Prostate gland (tissue), 2 donors: Measurements from ENCODE around the gene SLC7A7.

ENCODE experiments used
- CTCF ChIP-seq, 4 experiments: fragments of 200-600 bp in 2 of 4; fragments of 450-650 bp in 2 of 4; sonication (generic) in 2 of 4; IDR thresholded peaks; 1 replicate in 3 of 4; 2 replicates in 1 of 4; pipeline ENCODE4 v1.5.1; 2016 to 2019; ENCODE audit warnings: antibody characterized with exemption in 4 of 4, mild to moderate bottlenecking in 2 of 4, moderate library complexity in 2 of 4
- POLR2A ChIP-seq: fragments of 450-650 bp; IDR thresholded peaks from one replicate; pipeline ENCODE4 v1.6.1; 2016; ENCODE audit warnings: antibody characterized with exemption, mild to moderate bottlenecking

- no peak for TF ChIP-seq POLR2A
- no peak for TF ChIP-seq CTCF (IDR thresholded peaks at IDR 0.05)
These were observed 28.1 kb upstream of the SLC7A7 start for GRCh38 chr14:22843123-22843925.
